ENCODE measurements around the gene MAP3K7. TPM values are rescaled to one million over a fixed set of nuclear protein-coding genes. Genes with fewer than 3 reads are reported as not detected.

MAP3K7 gene
- total RNA-seq, 1 donor from 2014 or later: 33.8 TPM

DNA sequence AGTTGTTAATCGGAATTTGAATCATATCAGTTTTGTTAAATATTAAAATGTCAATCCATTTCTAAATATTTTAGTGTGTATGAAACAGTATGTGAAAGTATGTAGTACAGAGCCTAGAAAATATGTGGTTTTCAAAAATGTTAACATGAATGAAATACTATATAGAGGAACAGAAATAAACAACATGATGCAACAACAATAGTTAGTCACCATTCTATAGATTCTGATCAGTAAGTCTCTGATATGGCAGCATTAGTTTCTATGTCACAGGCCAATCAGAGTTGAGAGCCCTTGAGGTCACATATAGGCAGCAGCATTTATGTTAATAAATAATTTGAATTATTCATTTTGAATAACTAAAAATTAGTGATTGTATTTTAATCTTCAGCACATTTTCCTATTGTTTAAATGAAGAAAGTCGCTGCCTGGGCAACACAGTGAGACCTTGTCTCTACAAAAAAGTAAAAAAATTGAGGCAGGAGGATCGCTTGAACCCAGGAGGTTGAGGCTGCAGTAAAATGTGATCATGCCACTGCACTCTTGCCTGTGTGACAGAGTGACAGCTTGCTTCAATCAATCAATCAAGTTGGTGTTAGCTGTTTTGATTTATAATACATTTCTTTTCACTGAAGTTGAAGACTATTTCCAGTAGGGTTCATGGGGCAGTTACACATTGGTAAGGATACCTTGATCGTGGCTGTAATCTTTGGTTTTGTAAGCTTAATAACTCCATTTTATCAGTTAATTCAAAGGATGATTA, 11.5 kb upstream of the MAP3K7 start:
- H3K27me3 ChIP-seq (ENCODE audit: insufficient read depth, low read length): peaks cover 7% of the 10 kb centered on the region
- Mint-ChIP-seq H3K27ac (ENCODE audit: unreplicated experiment) (no peak overlapping the region), H3K9me3 (ENCODE audit: unreplicated experiment) (no peaks in the 10 kb centered on the region), H3K4me3 (ENCODE audit: unreplicated experiment) (no peak overlapping the region), H3K27me3 (ENCODE audit: low read depth, unreplicated experiment) (no peaks in the 10 kb centered on the region), H3K36me3 (ENCODE audit: low read depth, unreplicated experiment) (no peaks in the 10 kb centered on the region), H3K4me1 (ENCODE audit: low read depth, unreplicated experiment) (no peaks in the 10 kb centered on the region)
- TF ChIP-seq CTCF (IDR thresholded peaks at IDR 0.05; ENCODE audit: insufficient read depth, low read depth, low read length): no peak
- no peak for TF ChIP-seq EZH2 (IDR thresholded peaks at IDR 0.05; ENCODE audit: insufficient read depth, low read length)
- no peaks in the 10 kb centered on the region for H3K79me2 ChIP-seq (ENCODE audit: insufficient read depth, low read length)
- H3K9ac ChIP-seq (ENCODE audit: low read length): no peak overlapping the region
- no peak overlapping the region for H3K4me2 ChIP-seq (ENCODE audit: low read length)
- H4K20me1 ChIP-seq (ENCODE audit: insufficient read depth, low read length): no peaks in the 10 kb centered on the region
- no peaks in the 10 kb centered on the region for H3K4me1 ChIP-seq (ENCODE audit: insufficient read depth, low read length)
- no peak for DNase-seq (ENCODE audit: low read depth)
- H3K9me3 ChIP-seq (ENCODE audit: insufficient read depth, low read depth, low read length): no peaks in the 10 kb centered on the region
- no peaks in the 10 kb centered on the region for H3K36me3 ChIP-seq (ENCODE audit: insufficient read depth, low read length)
- no peak overlapping the region for H3K4me3 ChIP-seq (ENCODE audit: insufficient read depth, low read depth, low read length)
- no peak overlapping the region for H2AFZ ChIP-seq (ENCODE audit: low read depth, low read length)
- H3K27ac ChIP-seq (ENCODE audit: low read depth, low read length): no peak overlapping the region
- no peak for FAIRE-seq

DNA sequence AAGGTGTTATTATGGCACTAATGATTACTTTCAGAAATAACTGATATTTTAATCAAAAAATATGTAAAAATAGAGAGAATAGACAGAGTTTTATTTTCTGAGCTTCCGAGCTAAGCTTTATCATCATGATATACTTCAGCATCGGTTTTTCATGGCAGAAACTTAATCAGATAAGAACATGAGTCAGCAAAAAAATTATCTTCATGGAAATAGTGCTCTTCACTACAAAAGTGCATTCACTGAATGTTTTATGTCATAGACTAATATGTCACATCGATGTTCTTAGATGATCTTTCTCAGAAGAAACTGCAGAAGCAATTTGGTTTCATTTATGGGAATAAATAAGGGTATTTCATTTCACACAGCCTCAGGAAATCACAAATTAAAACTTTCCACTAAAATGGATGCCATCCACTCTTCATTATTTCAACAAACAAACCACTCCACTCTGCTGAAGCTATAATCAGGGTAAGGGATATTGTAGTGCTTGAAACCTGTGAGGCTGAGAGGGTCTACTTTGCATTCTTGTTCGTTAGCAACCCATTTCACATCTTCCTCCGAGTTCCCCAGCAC, 10.2 kb upstream of the MAP3K7 start:
- Mint-ChIP-seq H3K9me3 (ENCODE audit: unreplicated experiment) (no peaks in the 10 kb centered on the region), H3K4me1 (ENCODE audit: low read depth, unreplicated experiment) (no peaks in the 10 kb centered on the region), H3K27me3 (ENCODE audit: low read depth, unreplicated experiment) (no peaks in the 10 kb centered on the region), H3K27ac (ENCODE audit: unreplicated experiment) (no peak overlapping the region), H3K4me3 (ENCODE audit: unreplicated experiment) (no peak overlapping the region), H3K36me3 (ENCODE audit: low read depth, unreplicated experiment) (no peaks in the 10 kb centered on the region)
- H3K79me2 ChIP-seq (ENCODE audit: insufficient read depth, low read length): no peaks in the 10 kb centered on the region
- H4K20me1 ChIP-seq (ENCODE audit: insufficient read depth, low read length): no peaks in the 10 kb centered on the region
- H3K36me3 ChIP-seq (ENCODE audit: insufficient read depth, low read length): no peaks in the 10 kb centered on the region
- FAIRE-seq (no peak), DNase-seq (ENCODE audit: low read depth) (no peak)
- no peaks in the 10 kb centered on the region for H3K4me1 ChIP-seq (ENCODE audit: insufficient read depth, low read length)
- no peak overlapping the region for H3K4me3 ChIP-seq (ENCODE audit: insufficient read depth, low read depth, low read length)
- peaks cover 5% of the 10 kb centered on the region for H3K27me3 ChIP-seq (ENCODE audit: insufficient read depth, low read length)
- no peak overlapping the region for H3K4me2 ChIP-seq (ENCODE audit: low read length)
- TF ChIP-seq CTCF (IDR thresholded peaks at IDR 0.05; ENCODE audit: insufficient read depth, low read depth, low read length) (no peak), EZH2 (IDR thresholded peaks at IDR 0.05; ENCODE audit: insufficient read depth, low read length) (no peak)
- H2AFZ ChIP-seq (ENCODE audit: low read depth, low read length): no peak overlapping the region
- H3K9ac ChIP-seq (ENCODE audit: low read length): no peak overlapping the region
- no peak overlapping the region for H3K27ac ChIP-seq (ENCODE audit: low read depth, low read length)
- no peaks in the 10 kb centered on the region for H3K9me3 ChIP-seq (ENCODE audit: insufficient read depth, low read depth, low read length)

GRCh38 chr6:90595854-90596253, 9.0 kb upstream of the MAP3K7 start:
- Histone ChIP-seq H3K9ac (ENCODE audit: low read length) (no peak overlapping the region), H3K4me2 (ENCODE audit: low read length) (no peak overlapping the region), H3K79me2 (ENCODE audit: insufficient read depth, low read length) (no peaks in the 10 kb centered on the region), H3K27ac (ENCODE audit: low read depth, low read length) (no peak overlapping the region), H3K4me1 (ENCODE audit: insufficient read depth, low read length) (no peaks in the 10 kb centered on the region), H3K36me3 (ENCODE audit: insufficient read depth, low read length) (no peaks in the 10 kb centered on the region), H2AFZ (ENCODE audit: low read depth, low read length) (no peak overlapping the region), H3K27me3 (ENCODE audit: insufficient read depth, low read length) (peaks cover 7% of the 10 kb centered on the region), H3K9me3 (ENCODE audit: insufficient read depth, low read depth, low read length) (no peaks in the 10 kb centered on the region), H3K4me3 (ENCODE audit: insufficient read depth, low read depth, low read length) (no peak overlapping the region), H4K20me1 (ENCODE audit: insufficient read depth, low read length) (no peaks in the 10 kb centered on the region)
- Mint-ChIP-seq H3K4me3 (ENCODE audit: unreplicated experiment) (no peak overlapping the region), H3K36me3 (ENCODE audit: low read depth, unreplicated experiment) (no peaks in the 10 kb centered on the region), H3K27ac (ENCODE audit: unreplicated experiment) (no peak overlapping the region), H3K4me1 (ENCODE audit: low read depth, unreplicated experiment) (no peaks in the 10 kb centered on the region), H3K9me3 (ENCODE audit: unreplicated experiment) (no peaks in the 10 kb centered on the region), H3K27me3 (ENCODE audit: low read depth, unreplicated experiment) (no peaks in the 10 kb centered on the region)
- TF ChIP-seq CTCF (IDR thresholded peaks at IDR 0.05; ENCODE audit: insufficient read depth, low read depth, low read length) (no peak), EZH2 (IDR thresholded peaks at IDR 0.05; ENCODE audit: insufficient read depth, low read length) (no peak)
- DNase-seq (ENCODE audit: low read depth) (no peak), FAIRE-seq (no peak)
